Tibial artery (tissue), 4 donors: ENCODE data around the gene LRFN2.

Experiments used
- DNase-seq, 2 donors: peaks; one replicate each; pipeline ENCODE4 v3.0.0-alpha.2; 2019
- H3K27ac ChIP-seq, 2 donors: fragments of 200-600 bp; sonication (generic) in 1 of 2; 1 replicate in 1 of 2; 2 replicates in 1 of 2; pipeline ENCODE4 v1.5.1; 2018 to 2019; ENCODE audit warnings: mild to moderate bottlenecking in 1 of 2
- H3K27me3 ChIP-seq, 2 donors: fragments of 200-600 bp; sonication (generic) in 1 of 2; one replicate each; pipeline versions ENCODE4 v1.5.1 to v1.6.0; 2016 to 2019
- H3K36me3 ChIP-seq, 3 donors: fragments of 200-600 bp; sonication (generic) in 2 of 3; one replicate each; pipeline ENCODE4 v1.5.1; 2016 to 2019; ENCODE audit warnings: mild to moderate bottlenecking in 2 of 3
- H3K4me1 ChIP-seq, 4 donors: fragments of 200-600 bp; sonication (generic) in 2 of 4; 1 replicate in 3 of 4; 2 replicates in 1 of 4; pipeline ENCODE4 v1.5.1; 2016 to 2019
- H3K4me3 ChIP-seq, 2 donors: fragments of 200-600 bp; sonication (generic) in 1 of 2; 1 replicate in 1 of 2; 2 replicates in 1 of 2; pipeline ENCODE4 v1.5.1; 2018 to 2019; ENCODE audit warnings: mild to moderate bottlenecking in 2 of 2
- H3K9me3 ChIP-seq, 3 donors: fragments of 200-600 bp; sonication (generic) in 1 of 3; one replicate each; pipeline ENCODE4 v1.5.1; 2016 to 2019
- intact Hi-C: fragments of 100-400 bp; cut with DNase I; formaldehyde crosslinking; loops from one replicate; pipeline ENCODE4 v1.15.0; 2023; ENCODE audit warnings: low total_unique reads
- TF ChIP-seq, protein P1 (sequence below), 2 experiments: fragments of 200-600 bp in 1 of 2; fragments of 450-650 bp in 1 of 2; IDR thresholded peaks; one replicate each; pipeline ENCODE4 v1.5.1; 2017 to 2019; ENCODE audit warnings: antibody characterized with exemption in 2 of 2, mild to moderate bottlenecking in 1 of 2, moderate library complexity in 1 of 2

LRFN2 gene

DNA sequence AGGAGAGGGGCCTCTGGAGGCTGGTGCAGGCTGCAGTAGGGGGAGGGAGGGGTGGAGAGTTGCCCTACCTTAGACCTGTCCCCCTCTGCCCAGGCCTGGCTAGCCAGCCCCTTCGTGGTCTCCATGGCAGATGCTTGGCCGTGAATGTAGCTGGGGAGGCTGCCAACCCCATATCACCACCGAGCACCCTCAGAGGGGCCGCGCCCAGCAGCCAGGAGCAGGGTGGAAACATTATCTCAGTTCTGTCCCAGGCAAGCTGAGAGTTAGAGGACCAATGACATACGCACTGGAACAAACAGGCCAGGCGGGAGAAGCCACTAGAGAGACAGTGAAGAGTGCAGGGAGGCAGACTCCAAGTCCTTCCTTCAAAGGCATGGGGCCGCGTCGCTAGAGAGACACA lies 66.5 kb downstream of the LRFN2 start:
- no peak for DNase-seq
- no peaks in the 10 kb centered on the region for H3K4me1 ChIP-seq
- TF ChIP-seq, protein P1, sequence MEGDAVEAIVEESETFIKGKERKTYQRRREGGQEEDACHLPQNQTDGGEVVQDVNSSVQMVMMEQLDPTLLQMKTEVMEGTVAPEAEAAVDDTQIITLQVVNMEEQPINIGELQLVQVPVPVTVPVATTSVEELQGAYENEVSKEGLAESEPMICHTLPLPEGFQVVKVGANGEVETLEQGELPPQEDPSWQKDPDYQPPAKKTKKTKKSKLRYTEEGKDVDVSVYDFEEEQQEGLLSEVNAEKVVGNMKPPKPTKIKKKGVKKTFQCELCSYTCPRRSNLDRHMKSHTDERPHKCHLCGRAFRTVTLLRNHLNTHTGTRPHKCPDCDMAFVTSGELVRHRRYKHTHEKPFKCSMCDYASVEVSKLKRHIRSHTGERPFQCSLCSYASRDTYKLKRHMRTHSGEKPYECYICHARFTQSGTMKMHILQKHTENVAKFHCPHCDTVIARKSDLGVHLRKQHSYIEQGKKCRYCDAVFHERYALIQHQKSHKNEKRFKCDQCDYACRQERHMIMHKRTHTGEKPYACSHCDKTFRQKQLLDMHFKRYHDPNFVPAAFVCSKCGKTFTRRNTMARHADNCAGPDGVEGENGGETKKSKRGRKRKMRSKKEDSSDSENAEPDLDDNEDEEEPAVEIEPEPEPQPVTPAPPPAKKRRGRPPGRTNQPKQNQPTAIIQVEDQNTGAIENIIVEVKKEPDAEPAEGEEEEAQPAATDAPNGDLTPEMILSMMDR (IDR thresholded peaks at IDR 0.05): no peak
- intact Hi-C loops: no loop called here
- H3K36me3 ChIP-seq: no peaks in the 10 kb centered on the region
- H3K27me3 ChIP-seq: peaks cover 0 to 10% of the 10 kb centered on the region in 2 donors
- no peak overlapping the region for H3K4me3 ChIP-seq
- no peaks in the 10 kb centered on the region for H3K9me3 ChIP-seq
- H3K27ac ChIP-seq: no peak overlapping the region

DNA sequence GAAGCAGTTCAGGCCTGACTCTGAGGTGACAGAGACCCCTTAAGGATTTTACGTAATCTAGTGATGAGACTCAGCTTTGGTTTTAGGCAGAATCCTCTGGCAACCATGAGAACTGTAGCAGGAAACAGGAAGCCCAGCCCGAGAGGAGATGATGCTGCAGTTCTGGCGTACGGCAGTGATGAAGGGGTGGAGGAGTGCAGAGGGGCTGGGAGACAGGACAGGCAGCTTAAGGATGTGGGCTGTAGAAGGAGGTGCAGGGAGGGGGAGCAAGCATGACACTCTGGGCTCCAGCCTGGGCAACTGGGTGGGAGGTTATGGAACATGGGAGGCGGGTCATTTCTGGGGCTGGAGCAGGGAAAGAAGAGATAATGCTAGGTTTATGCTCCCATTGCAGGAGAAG lies 67.1 kb downstream of the LRFN2 start:
- Histone ChIP-seq H3K9me3 (no peaks in the 10 kb centered on the region), H3K4me3 (no peak overlapping the region), H3K27me3 (peaks cover 0 to 10% of the 10 kb centered on the region in 2 donors), H3K4me1 (peaks cover 0 to 2% (median under 1%) of the 10 kb centered on the region in 4 donors), H3K27ac (no peak overlapping the region), H3K36me3 (no peaks in the 10 kb centered on the region)
- TF ChIP-seq, protein P1 (IDR thresholded peaks at IDR 0.05): no peak
- intact Hi-C loops: no loop called here
- no peak for DNase-seq

DNA sequence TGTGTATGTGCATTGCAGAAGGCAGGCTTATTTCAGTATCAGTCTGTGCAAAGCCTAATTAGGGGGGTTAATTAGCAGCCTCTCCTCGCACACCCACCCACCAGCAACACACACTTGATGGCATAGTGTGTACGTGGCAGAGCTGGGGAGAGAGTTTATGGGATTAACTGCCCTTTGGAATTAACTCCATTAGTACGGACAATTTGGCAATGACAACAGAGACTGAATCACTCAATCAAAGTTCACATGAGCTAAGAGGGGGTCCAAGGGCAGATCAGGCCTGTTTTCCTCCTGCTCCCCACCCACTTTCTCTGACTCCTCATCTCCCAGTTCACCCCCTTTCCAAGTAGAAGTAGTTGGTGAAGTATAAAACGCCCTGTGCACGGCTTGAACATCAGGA lies 69.5 kb downstream of the LRFN2 start:
- peaks cover 0 to 7% (median 3%) of the 10 kb centered on the region in 4 donors for H3K4me1 ChIP-seq
- no peak overlapping the region for H3K4me3 ChIP-seq
- intact Hi-C loops: no loop called here
- no peaks in the 10 kb centered on the region for H3K36me3 ChIP-seq
- no peak overlapping the region for H3K27ac ChIP-seq
- H3K27me3 ChIP-seq: peaks cover 0 to 10% of the 10 kb centered on the region in 2 donors
- no peak for DNase-seq
- no peaks in the 10 kb centered on the region for H3K9me3 ChIP-seq
- TF ChIP-seq, protein P1 (IDR thresholded peaks at IDR 0.05): no peak

DNA sequence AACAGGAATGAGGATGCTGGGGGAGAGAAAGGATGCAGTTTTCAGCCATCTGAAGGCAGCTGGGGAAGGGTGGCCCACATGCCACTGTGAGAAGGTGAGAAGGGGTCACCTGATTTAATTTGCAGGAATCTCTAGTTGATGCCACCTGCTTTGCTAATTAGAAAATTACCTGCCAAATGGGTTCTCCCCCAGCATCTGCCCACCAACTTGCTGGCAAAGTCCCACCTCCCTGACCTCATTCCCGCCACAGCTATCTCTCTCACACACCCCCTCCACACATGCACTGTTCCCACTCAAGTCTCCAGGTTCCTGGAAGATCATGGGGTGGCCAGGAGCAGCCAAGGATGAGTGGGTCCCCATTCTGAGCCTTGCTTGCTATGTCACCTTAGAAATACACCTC lies 70.7 kb downstream of the LRFN2 start:
- Histone ChIP-seq H3K27ac (no peak overlapping the region), H3K4me3 (no peak overlapping the region), H3K4me1 (peaks cover 0 to 7% (median 3%) of the 10 kb centered on the region in 4 donors), H3K36me3 (no peaks in the 10 kb centered on the region), H3K27me3 (peaks cover 0 to 10% of the 10 kb centered on the region in 2 donors), H3K9me3 (no peaks in the 10 kb centered on the region)
- no peak for DNase-seq
- intact Hi-C loops: no loop called here
- TF ChIP-seq, protein P1 (IDR thresholded peaks at IDR 0.05): no peak

DNA sequence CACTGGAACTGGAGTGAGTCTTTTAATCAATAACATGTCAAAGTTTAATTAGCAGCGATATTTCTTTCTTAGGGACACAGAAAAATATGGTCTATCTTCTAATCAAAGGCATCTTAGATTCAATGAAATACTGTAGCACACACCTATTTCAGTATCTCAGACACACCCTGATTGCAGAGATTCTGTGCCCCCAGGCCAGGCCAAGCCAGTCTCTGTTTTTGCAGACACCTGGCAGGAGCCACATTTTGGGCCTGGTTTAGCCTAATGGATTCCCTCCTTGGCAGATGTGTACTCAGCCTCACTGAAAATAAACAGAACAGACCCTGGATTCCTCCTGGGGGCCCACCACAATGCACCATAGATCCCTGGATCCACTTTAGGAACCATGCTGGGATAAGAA lies 74.8 kb downstream of the LRFN2 start:
- intact Hi-C loops: no loop called here
- Histone ChIP-seq H3K27me3 (no peaks in the 10 kb centered on the region), H3K4me3 (no peak overlapping the region), H3K27ac (no peak overlapping the region), H3K9me3 (no peaks in the 10 kb centered on the region), H3K4me1 (peaks cover 0 to 7% (median 3%) of the 10 kb centered on the region in 4 donors), H3K36me3 (no peaks in the 10 kb centered on the region)
- TF ChIP-seq, protein P1 (IDR thresholded peaks at IDR 0.05): no peak
- no peak for DNase-seq

DNA sequence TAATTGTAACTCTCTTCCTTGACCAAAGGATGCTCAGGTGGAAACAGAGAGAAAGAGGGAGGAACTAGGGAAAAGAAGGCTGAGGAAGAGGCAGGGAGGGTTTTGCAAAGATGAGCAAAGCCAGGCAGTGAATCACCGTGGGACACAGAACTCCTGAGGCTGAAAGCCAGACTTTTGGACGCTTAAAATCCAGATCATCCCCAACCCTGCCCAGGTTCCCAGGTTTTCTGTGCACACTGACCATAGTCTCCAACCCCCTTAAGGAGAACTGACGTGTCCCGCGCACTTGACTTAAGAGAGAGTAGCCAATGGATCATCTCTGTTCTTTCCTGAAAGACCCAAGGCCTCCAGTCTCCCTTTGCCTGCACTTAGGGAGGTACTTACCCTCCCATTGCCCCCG lies 75.3 kb downstream of the LRFN2 start:
- TF ChIP-seq, protein P1 (IDR thresholded peaks at IDR 0.05): no peak
- no peak overlapping the region for H3K4me3 ChIP-seq
- H3K9me3 ChIP-seq: no peaks in the 10 kb centered on the region
- H3K4me1 ChIP-seq: peaks cover 0 to 7% (median 3%) of the 10 kb centered on the region in 4 donors
- intact Hi-C loops: no loop called here
- H3K27ac ChIP-seq: no peak overlapping the region
- no peaks in the 10 kb centered on the region for H3K36me3 ChIP-seq
- no peak for DNase-seq
- H3K27me3 ChIP-seq: no peaks in the 10 kb centered on the region
